Hematopoietic multipotent progenitor cell (in vitro differentiated cells): ENCODE data around the gene UTS2B. TPM values are rescaled to one million over a fixed set of nuclear protein-coding genes. Genes with fewer than 3 reads are reported as not detected.

Experiments used
- DNase-seq, 3 donors: peaks; one replicate each; pipeline ENCODE4 v3.0.0-alpha.2; 2011 to 2015; ENCODE audit warnings: low read depth in 2 of 3, low spot score in 2 of 3
- total RNA-seq: library from RNA; depleted of rRNA; stranded (reverse); fragments of >200 nt; gene quantifications from one replicate; pipeline ENCODE4 v1.2.3, GENCODE V29; 2012

The UTS2B gene
- total RNA-seq, 1 donor = under 0.01 TPM

- peak in 2 of 3 donors; percentile 84 to 95 for DNase-seq
Observed at GRCh38 chr3:191246034-191246433, 84.3 kb downstream of the UTS2B start.

GRCh38 chr3:191244242-191244867, 86.0 kb downstream of the UTS2B start:
- peak in 1 of 3 donors; percentile 31 for DNase-seq

- DNase-seq = no peak
Observed at GRCh38 chr3:191240486-191240885, 89.8 kb downstream of the UTS2B start.

DNA sequence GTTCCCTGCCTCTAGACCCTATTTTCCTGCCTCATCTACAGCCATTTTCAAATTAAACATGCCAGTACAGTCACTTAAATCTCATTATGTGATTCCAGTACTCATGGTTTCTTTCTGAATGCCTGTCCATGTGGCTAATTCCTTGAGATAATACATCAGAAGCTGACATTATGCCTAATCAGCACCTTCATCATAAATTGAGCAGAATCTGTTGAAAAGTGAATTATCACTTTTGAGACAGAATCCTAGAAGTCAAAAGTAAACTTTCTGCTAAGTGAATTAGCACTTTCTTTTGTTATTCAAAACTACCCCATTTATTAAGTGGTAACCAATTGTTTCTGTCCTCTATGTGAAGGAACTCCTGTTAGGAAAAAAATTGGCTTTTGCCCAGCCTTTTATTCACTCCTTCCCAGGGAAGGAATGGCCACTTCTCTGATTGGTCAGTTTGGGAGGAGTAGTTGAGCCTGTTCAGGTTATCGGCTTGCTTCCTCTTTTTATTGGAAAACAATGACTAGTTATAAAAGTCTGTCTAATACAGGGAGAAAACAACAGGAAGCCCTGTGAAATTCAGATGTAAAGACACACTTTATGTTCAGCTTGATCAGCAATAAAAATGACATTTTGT, 90.8 kb downstream of the UTS2B start:
- DNase-seq = peak in 1 of 3 donors; percentile 12

DNA sequence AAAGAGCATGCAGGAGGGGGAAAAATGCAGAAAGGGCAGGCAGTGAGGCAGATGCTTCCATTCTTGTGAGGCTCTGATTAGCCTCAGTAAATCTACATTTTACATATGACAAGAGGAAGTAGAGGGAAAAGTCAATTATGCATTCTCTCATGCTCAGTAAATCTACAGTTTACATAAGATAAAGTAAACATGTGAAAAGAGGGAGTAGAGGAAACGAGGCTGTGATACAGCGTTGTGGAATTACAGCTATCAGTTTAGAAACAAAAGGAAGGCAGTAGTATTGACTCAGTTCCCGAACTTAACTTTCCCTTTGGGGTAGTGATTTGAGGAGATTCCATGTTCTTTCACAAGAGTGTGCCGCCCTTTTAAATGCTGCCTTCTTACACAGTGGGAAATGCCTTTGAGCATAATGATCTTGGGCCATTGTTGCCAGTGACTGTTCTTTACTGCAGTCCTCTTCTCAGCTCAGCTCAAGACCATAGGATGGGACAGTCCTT, 92.0 kb downstream of the UTS2B start:
- DNase-seq = no peak

DNA sequence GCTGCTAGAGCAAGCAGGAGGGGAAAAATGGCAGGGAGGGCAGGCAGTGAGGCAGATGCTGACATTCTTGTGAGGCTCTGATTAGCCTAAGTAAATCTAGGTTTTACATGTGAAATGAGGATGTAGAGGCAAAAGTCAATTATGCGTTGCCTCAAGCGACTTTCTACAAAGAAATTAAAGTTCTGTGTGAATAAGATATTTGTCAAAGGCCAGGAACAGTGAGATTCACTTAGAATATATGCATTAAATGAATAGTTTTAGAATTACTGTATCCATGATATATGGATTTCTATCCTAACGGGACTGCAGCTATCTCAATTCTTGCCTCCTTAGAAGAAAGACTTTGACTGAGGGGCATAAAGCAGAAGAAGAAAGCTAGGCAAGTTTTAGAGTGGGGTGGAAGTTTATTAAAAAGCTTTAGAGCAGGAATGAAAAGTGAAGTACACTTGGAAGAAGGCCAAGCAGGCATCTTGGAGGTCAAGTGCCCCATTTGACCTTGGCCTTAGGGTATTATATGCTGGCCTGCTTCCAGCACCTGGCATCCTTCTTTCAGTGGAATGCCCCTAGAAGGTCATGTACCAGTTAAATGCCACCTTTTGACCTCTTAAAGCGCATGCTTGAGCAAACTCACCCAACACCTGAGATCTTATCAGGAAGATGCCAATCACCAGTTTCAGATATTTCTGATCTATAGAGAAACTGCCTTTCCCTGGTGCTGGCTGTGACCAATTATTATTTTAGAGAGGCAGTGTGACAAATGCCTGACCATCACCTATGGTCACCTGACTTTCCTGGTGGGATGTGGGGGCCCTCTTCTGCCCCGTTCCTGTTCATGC, 93.1 kb downstream of the UTS2B start:
- no peak for DNase-seq

DNA sequence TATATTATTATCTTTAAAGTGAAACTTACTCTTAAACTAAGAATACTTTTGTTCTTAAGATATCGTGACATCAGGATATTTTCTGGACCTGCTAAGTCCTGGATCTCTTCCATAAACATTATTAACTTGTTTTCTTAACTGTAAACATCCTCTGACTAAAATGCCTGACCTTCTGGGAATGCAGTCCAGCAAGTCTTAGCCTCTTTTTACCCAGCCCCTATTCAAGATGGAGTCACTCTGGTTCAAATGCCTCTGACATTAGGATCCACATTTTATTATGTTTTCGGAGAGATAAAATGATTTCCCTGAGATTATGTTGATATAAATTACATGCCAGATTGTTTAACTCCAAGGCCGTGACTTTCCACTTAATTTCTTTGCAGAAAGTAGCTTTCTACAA, 93.7 kb downstream of the UTS2B start:
- DNase-seq = no peak

- DNase-seq = no peak
Observed at GRCh38 chr3:191235331-191236314, 94.7 kb downstream of the UTS2B start.

DNA sequence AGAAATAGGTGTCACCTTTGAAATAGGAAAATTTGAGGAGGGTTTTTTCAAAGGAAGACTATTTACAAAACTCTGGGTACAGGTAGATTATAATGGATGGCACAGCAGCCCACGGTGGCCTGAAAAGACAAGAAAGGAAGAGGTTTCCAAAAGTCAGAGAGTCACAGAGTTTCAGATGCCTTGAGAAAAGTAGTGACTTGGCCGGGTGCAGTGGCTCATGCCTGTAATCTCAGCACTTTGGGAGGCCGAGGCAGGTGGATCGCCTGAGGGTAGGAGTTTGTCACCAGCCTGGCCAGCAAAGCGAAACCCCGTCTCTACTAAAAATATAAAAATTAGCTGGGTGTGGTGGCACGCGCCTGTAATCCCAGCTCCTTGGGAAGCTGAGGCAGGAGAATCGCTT, 96.1 kb downstream of the UTS2B start:
- DNase-seq = no peak

DNA sequence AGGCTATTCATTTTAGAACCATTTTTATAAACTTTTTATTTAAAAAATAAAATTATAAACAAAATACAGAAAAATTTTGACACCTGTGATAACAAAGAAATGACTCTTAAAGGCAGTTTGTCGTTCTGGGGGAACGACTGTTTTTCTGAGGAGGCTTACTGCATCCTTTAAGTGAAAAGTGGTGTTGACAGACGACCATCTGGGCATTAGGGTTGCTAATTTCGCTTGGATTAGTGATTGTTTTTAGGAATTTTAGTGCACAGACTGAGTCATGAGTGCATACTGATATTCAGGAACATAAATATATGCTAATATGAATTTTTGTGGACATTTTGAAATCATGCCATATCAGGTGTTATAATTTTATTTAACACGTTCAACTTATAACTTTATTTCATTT, 102.8 kb downstream of the UTS2B start:
- DNase-seq = no peak

DNA sequence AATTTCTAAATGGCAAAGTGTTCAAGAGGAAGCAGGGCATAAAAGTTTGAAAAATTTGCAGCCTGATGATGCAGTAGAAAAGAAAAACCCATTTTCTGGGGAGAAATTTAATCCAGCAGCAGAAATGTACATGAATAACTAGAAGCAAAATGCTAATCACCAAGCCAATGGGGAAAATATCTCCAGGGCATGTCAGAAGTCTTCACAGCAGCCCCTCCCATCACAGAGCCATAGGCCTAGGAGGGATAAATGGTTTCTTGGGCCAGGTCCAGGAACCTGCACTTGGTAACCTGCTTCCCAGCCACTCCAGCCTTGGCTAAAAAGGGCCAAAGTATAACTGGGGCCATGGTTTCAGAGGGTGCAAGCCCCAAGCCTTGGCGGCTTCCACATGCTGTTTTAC, 108.7 kb downstream of the UTS2B start:
- no peak for DNase-seq

DNA sequence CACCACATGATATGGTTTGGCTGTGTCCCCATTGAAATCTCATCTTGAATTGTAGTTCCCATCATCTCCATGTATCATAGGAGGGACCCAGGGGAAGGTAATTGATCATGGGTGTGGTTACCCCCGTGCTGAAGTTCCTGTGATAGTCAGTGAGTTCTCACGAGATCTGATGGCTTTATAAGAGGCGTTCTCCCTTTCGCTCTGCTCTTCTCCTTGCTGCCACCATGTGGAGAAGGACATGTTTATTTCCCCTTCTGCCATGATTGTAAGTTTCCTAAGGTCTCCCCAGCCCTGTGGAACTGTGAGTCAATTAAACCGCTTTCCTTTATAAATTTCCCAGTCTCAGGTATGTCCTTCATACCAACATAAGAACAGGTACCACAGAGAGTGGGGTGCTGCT, 109.4 kb downstream of the UTS2B start:
- no peak for DNase-seq

DNA sequence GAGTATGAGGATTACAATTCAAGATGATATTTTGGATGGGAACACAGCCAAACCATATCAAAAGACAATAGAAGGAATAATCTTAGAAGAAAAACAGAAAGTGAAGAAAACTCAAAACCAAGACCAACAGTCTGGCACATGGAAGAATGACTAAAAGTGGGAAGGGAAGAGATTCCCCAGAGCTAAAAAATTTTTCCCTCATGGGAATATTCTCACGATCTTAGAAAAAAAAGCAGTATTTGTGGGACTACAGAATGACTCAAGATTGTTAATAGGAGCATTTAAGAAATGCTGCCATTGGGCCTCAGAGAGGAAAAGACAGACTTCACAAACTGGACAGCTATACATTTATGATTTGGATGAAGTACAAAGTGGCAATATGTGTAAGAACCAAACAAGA, 113.0 kb downstream of the UTS2B start:
- no peak for DNase-seq

Other genes with a start within 250 kb of the UTS2B start
- not detected for gene OSTN, start 131.3 kb downstream of the UTS2B start, total RNA-seq
- 2.7 TPM for gene CCDC50, start 1.1 kb downstream of the UTS2B start, total RNA-seq
- not detected for gene PYDC2, start 130.6 kb upstream of the UTS2B start, total RNA-seq